ENCODE results near the gene CDON. TPM values are rescaled to one million over a fixed set of nuclear protein-coding genes. Genes with fewer than 3 reads are reported as not detected.

CDON gene
- total RNA-seq, 1 experiment from 2014 or later, result 17.1 TPM

GRCh38 chr11:125980436-125980835 lies 82.2 kb downstream of the CDON start:
- Histone ChIP-seq H3K9me3 (ENCODE audit: control insufficient read depth, insufficient read depth, low read depth, low read length) (no peaks in the 10 kb centered on the region), H3K4me1 (ENCODE audit: control insufficient read depth, insufficient read depth, low read length) (no peaks in the 10 kb centered on the region), H3K36me3 (ENCODE audit: control insufficient read depth, insufficient read depth, low read length) (no peaks in the 10 kb centered on the region), H3K27me3 (ENCODE audit: control insufficient read depth, insufficient read depth, low read length) (no peaks in the 10 kb centered on the region), H3K4me3 (ENCODE audit: low read depth in 2 of 2, low read length in 2 of 2) (no peak overlapping the region), H3K27ac (ENCODE audit: low read length) (no peak overlapping the region)
- in situ Hi-C loops (cut with HindIII; ENCODE audit: low pct_unique_long_range_greater_than_20kb, low sequenced_read_pairs), result no loop called here
- intact Hi-C loops (cut with micrococcal nuclease; ENCODE audit: unreplicated experiment), result no loop called here
- POLR2A ChIA-PET, result no interaction called here
- no peak for TF ChIP-seq REST (IDR thresholded peaks at IDR 0.05; ENCODE audit: insufficient read depth in 1 of 2, low read depth in 2 of 2, low read length in 1 of 2)
- no peak for TF ChIP-seq SIN3A (IDR thresholded peaks at IDR 0.05; ENCODE audit: borderline replicate concordance, insufficient read depth, low read depth, low read length)
- no peak for TF ChIP-seq POLR2AphosphoS5 (IDR thresholded peaks at IDR 0.05; ENCODE audit: low read depth, low read length)
- no peak for TF ChIP-seq TCF7L2 (IDR thresholded peaks at IDR 0.05; ENCODE audit: low read depth, low read length)
- TF ChIP-seq CTCF (IDR thresholded peaks at IDR 0.05), result no peak
- no peak for ATAC-seq
- no peak for DNase-seq (ENCODE audit: low read depth, low spot score)
- no TSS peak for BruUV-seq (replicated peaks)
- CTCF ChIA-PET, result no interaction called here

- intact Hi-C loops (cut with micrococcal nuclease; ENCODE audit: unreplicated experiment), result no loop called here
- ATAC-seq (no peak), DNase-seq (ENCODE audit: low read depth, low spot score) (no peak)
- in situ Hi-C loops (cut with HindIII; ENCODE audit: low pct_unique_long_range_greater_than_20kb, low sequenced_read_pairs), result no loop called here
- CTCF ChIA-PET, result no interaction called here
- Histone ChIP-seq H3K4me1 (ENCODE audit: control insufficient read depth, insufficient read depth, low read length) (no peaks in the 10 kb centered on the region), H3K4me3 (ENCODE audit: low read depth in 2 of 2, low read length in 2 of 2) (no peak overlapping the region), H3K27ac (ENCODE audit: low read length) (no peak overlapping the region), H3K27me3 (ENCODE audit: control insufficient read depth, insufficient read depth, low read length) (no peaks in the 10 kb centered on the region), H3K9me3 (ENCODE audit: control insufficient read depth, insufficient read depth, low read depth, low read length) (no peaks in the 10 kb centered on the region), H3K36me3 (ENCODE audit: control insufficient read depth, insufficient read depth, low read length) (no peaks in the 10 kb centered on the region)
- no TSS peak for BruUV-seq (replicated peaks)
- TF ChIP-seq TCF7L2 (IDR thresholded peaks at IDR 0.05; ENCODE audit: low read depth, low read length), result no peak
- TF ChIP-seq REST (IDR thresholded peaks at IDR 0.05; ENCODE audit: insufficient read depth in 1 of 2, low read depth in 2 of 2, low read length in 1 of 2), result no peak
- no peak for TF ChIP-seq SIN3A (IDR thresholded peaks at IDR 0.05; ENCODE audit: borderline replicate concordance, insufficient read depth, low read depth, low read length)
- no peak for TF ChIP-seq CTCF (IDR thresholded peaks at IDR 0.05)
- no peak for TF ChIP-seq POLR2AphosphoS5 (IDR thresholded peaks at IDR 0.05; ENCODE audit: low read depth, low read length)
- POLR2A ChIA-PET, result no interaction called here
Measured at GRCh38 chr11:125979511-125979910, 83.2 kb downstream of the CDON start.

Data from Panc1 (cell line).